Measurements from ENCODE around the gene PDIK1L.
A peak's percentile ranks its signal among the peaks of the same experiment; 100 is the strongest.

PDIK1L gene

GRCh38 chr1:26111530-26112406 is at the start of gene PDIK1L:
Gene PDIK1L (plus strand): TSS chr1:26111824. CDS start chr1:26114309, 2,485 bp downstream.
- no peak for TF ChIP-seq CTCF (IDR thresholded peaks at IDR 0.05; ENCODE audit: insufficient read depth, missing control alignments)
- DNase-seq (ENCODE audit: insufficient read length, low spot score) (peak; percentile 37), FAIRE-seq (no peak)

GRCh38 chr1:26064553-26064952 is 47.1 kb upstream of the PDIK1L start:
- no peak for TF ChIP-seq CTCF (IDR thresholded peaks at IDR 0.05; ENCODE audit: insufficient read depth, missing control alignments)
- DNase-seq (ENCODE audit: insufficient read length, low spot score), result no peak
- no peak for FAIRE-seq

GRCh38 chr1:26066160-26066559 is 45.5 kb upstream of the PDIK1L start:
- FAIRE-seq (no peak), DNase-seq (ENCODE audit: insufficient read length, low spot score) (no peak)
- TF ChIP-seq CTCF (IDR thresholded peaks at IDR 0.05; ENCODE audit: insufficient read depth, missing control alignments), result no peak

- no peak for TF ChIP-seq CTCF (IDR thresholded peaks at IDR 0.05; ENCODE audit: insufficient read depth, missing control alignments)
- FAIRE-seq (no peak), DNase-seq (ENCODE audit: insufficient read length, low spot score) (no peak)
These were observed 44.8 kb upstream of the PDIK1L start for GRCh38 chr1:26066857-26067256.

- no peak for FAIRE-seq
- no peak for TF ChIP-seq CTCF (IDR thresholded peaks at IDR 0.05; ENCODE audit: insufficient read depth, missing control alignments)
- no peak for DNase-seq (ENCODE audit: insufficient read length, low spot score)
These were observed 44.2 kb upstream of the PDIK1L start, which contains the start of gene TRIM63 for GRCh38 chr1:26067432-26067911. Gene TRIM63 (minus strand): TSS chr1:26067630. CDS start chr1:26067494, 136 bp downstream.

- no peak for TF ChIP-seq CTCF (IDR thresholded peaks at IDR 0.05; ENCODE audit: insufficient read depth, missing control alignments)
- DNase-seq (ENCODE audit: insufficient read length, low spot score), result no peak
- FAIRE-seq, result no peak
These were observed 41.7 kb upstream of the PDIK1L start for GRCh38 chr1:26069941-26070295.
